Activated CD4-positive, alpha-beta T cell treated with anti-CD3 and anti-CD28 coated beads, Interleukin-2, Interleukin-4, amounts not matched to agents 100 ng/mL and 50 ng/mL, durations not matched to agents 16 hours and 8 hours (primary cell): Measurements from ENCODE around the gene GPR146.
A peak's percentile ranks its signal among the peaks of the same experiment; 100 is the strongest.
"Not testable (repeated sequence)": the region's sequence is repeated elsewhere in the genome, so short reads cannot be mapped to it uniquely, and the experiment has no call there.

ENCODE experiments used
- DNase-seq: peaks from one replicate; pipeline ENCODE4 v3.0.0-alpha.2; 2020; ENCODE audit warnings: low spot score

The GPR146 gene

DNA sequence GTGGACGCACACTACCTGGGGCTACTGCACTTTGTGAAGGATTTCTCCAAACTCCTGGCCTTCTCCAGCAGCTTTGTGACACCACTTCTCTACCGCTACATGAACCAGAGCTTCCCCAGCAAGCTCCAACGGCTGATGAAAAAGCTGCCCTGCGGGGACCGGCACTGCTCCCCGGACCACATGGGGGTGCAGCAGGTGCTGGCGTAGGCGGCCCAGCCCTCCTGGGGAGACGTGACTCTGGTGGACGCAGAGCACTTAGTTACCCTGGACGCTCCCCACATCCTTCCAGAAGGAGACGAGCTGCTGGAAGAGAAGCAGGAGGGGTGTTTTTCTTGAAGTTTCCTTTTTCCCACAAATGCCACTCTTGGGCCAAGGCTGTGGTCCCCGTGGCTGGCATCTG lies 14.0 kb downstream of the GPR146 start:
- no peak for DNase-seq

DNA sequence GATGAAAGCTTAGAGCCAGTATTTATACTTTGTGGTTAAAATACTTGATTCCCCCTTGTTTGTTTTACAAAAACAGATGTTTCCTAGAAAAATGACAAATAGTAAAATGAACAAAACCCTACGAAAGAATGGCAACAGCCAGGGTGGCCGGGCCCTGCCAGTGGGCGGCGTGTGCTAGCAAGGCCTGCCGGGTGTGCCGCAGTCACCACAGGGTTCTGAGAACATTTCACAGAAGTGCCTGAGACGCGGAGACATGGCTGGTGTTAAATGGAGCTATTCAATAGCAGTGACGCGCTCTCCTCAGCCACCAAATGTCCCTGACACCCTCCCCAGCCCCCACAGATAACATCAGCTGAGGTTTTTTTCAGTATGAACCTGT lies 14.5 kb downstream of the GPR146 start:
- DNase-seq: no peak

- DNase-seq: no peak
Measured at GRCh38 chr7:1059200-1060091, 15.1 kb downstream of the GPR146 start.

DNA sequence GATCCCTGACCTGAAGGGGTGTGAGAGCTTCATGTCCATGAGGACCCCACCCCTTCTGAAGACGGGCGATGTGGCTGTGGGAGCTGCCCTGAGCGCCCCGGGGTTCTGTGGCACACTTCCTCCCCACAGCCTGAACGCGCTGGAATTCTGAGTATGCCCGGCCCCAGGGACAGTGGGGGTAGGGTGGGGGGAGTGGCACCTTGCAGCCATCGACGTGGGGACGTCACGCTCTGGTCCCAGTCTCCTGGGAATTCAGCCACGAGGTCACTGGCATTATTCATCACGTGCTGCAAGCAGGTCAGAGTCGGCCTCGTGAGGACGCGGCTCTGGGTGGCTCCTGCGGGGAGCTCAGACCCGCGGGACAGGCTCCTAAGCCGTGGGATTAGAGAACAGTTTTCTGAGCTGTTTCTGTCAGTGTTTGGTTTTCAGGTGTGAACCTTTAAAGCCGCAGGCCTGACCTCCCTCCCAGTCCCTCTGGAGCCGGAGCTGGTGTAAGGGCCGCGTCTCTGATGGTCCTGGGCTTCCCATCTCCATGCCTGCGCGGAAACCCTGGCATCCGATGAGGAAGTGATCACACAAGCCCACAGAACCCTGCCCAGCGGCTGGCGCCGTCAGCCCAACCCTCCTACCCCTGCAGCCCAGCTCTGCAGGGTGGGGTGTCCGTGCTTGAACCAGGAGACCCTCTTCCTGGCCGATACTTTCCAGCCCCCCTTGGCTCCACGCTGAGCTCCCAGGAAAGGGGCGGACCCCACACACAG lies 16.1 kb downstream of the GPR146 start:
- no peak for DNase-seq

DNA sequence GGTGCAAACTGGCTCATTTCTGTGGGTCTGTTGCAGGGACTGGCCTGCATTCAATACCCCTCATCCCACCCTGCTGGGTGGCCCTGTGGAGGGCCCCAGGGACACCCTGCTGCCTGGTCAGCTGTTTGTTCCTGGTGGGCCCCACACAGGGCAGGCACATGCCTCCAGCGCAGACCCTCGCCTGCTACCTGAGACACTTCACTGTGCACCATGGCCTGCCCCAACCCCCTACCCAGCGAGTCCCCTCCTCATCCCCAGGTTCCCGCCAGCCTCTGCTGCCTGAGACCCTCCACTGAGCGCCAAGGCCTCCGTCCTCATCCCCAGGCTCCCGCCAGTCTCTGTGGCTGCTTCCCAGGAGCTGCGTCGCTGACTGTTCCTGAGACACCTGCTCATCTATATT lies 16.8 kb downstream of the GPR146 start:
- no peak for DNase-seq

DNA sequence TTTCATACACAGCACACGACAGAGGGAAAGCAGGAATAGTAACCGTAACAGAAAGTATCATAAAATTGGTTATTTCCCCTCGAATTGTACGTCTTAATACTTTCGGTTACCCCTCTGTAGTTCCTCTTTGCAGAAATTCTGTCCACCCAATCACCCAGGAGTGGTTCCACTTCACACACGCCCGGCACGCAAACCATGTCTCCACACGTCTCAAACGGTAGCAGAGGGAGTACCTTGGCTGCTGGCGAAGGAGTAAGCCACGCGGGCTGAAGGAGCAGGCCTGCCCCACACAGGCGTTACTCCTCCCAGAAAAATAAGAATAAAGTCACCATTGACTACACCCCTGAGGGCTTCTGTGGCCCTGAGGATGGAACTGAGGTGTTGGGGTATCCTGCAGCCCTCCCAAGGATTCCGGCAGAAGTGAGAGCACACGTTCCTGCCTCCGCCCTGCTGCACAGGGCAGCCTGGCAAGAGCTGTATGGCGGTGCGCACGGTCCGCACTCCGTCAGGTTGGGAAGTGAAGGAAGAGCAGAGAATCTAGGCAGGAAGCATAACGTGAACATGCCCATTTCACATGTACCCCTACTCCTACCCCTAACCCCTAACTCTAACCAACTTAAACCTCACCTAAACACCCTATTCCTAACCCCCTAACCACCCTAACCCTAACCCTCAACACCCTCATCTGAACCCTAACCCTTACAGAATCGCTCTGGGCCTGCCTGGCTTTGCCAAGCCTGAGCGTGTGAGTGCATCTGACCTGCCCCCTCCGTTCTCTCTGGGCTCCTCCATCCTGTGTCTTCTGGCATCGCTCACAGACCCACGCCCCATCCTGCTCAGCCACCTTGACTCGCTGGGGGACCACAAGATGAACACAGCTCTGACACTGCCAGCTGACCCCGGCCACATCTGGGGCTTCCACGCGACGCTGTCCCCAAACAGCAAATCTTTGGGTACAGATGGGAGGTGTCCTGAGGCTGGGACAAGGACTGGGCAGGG lies 18.2 kb downstream of the GPR146 start:
- no peak for DNase-seq

DNA sequence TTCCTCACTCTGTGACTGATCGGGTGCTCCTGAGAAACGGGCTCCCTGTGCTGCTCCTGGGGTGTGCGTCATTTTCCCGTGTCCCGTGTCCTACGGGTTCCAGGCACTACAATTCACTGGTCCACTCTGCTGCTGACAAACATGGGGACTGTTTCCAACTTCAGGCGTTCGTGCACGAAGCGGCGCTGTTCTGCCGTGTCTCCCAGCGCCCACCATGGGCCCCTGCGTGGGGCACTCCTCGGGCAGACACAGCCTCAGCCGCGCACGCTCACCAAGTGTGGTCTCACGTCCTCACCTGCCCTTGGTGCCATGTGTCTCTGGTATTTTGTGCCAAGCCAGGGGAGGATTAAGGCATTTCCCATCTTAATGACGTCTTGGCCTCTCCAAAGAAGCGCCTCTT lies 19.0 kb downstream of the GPR146 start:
- no peak for DNase-seq

- DNase-seq: no peak
Measured at GRCh38 chr7:1064581-1064980, 20.2 kb downstream of the GPR146 start.

DNA sequence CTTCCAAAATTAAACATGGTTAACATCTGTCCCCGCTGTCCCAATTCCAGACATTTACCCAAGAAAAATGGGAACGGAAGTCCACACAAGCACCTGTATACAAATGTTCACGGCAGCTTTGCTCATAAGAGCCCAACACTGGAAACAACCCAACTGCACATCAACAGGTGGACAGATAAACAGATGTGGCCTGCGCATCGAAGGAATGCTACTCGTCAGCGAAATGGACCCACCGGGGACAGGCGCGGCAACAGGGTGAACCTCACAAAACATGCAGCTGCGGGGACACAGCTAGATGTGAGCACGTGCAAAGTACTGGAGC lies 20.9 kb downstream of the GPR146 start:
- DNase-seq: no peak

- peak; percentile 81 for DNase-seq
Measured at GRCh38 chr7:1065585-1066241, 21.4 kb downstream of the GPR146 start.

GRCh38 chr7:1066242-1066588 lies 21.9 kb downstream of the GPR146 start:
- no peak for DNase-seq

GRCh38 chr7:1068013-1068412 lies 23.7 kb downstream of the GPR146 start:
- no peak for DNase-seq

DNA sequence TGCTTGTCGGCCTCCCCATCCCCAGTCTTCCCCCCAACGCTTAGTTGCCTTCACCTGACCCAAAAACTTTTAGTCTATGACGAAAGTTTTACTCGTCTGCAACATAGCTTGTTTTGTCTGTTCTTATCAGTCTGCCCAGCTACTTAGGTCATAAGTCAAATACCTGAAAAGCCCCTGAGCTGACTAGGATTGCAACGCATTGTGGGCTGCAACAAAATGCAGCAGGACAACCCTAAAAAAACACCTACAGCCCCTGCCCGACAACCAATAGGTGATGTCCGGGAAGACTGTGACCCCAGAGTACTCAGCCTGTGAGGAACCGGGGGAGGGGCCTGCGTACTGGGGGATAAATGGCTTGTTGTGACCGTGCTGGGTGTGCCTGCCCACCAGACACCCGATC lies 24.3 kb downstream of the GPR146 start:
- no peak for DNase-seq

- no peak for DNase-seq
Measured at GRCh38 chr7:1070544-1071011, 26.2 kb downstream of the GPR146 start.

- DNase-seq: no peak
Measured at GRCh38 chr7:1071731-1072254, 27.4 kb downstream of the GPR146 start.

DNA sequence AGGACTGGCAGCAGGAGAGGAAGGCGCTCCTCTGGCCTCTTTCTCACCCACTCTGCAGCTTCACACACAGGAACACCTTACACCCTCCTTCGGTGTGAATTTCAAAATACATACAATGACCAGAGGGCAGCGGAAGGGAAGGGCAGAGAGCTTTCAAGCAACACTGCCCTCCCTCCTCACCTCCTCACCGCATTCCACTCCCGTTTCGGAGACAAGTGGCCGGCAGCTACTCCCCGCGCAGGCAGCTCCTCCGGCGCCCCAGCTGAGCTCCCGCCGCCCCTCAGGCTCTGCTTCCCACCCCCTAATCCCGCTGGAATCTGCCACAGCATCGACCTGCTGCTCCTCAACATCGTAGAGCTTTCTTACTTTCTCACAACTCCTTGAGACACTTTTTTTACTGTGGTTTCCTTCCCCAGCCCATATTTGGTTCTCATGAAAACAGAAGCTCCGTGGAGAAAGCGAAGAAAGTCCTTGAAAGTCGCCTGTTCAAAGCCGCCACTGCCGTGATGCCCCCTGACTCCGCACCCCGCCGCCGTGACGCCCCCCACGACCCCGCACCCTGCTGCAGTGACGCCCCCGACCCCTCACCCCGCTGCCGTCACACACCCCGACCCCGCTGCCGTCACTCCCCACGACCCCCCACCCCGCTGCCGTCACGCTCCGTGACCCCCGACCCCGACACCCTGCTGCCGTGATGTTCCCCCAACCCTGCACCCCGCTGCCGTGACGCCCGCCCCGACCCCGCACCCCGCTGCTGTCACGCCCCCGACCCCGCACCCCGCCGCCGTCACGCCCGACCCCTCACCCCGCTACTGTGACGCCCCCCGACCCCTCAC lies 29.0 kb downstream of the GPR146 start:
- no peak for DNase-seq

DNA sequence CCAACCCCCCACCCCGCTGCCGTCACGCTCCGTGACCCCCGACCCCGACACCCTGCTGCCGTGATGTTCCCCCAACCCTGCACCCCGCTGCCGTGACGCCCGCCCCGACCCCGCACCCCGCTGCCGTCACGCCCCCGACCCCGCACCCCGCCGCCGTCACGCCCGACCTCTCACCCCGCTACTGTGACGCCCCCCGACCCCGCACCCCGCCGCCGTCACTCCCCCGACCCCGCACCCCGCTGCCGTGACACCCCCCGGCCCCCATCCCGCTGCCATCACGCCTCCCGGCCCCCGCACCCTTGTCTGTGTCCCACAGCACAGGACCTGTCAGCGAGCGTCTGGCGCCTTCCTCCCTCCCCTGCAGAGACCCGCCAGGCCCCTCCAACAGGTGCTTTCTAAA lies 29.7 kb downstream of the GPR146 start:
- not testable (repeated sequence) for DNase-seq

DNA sequence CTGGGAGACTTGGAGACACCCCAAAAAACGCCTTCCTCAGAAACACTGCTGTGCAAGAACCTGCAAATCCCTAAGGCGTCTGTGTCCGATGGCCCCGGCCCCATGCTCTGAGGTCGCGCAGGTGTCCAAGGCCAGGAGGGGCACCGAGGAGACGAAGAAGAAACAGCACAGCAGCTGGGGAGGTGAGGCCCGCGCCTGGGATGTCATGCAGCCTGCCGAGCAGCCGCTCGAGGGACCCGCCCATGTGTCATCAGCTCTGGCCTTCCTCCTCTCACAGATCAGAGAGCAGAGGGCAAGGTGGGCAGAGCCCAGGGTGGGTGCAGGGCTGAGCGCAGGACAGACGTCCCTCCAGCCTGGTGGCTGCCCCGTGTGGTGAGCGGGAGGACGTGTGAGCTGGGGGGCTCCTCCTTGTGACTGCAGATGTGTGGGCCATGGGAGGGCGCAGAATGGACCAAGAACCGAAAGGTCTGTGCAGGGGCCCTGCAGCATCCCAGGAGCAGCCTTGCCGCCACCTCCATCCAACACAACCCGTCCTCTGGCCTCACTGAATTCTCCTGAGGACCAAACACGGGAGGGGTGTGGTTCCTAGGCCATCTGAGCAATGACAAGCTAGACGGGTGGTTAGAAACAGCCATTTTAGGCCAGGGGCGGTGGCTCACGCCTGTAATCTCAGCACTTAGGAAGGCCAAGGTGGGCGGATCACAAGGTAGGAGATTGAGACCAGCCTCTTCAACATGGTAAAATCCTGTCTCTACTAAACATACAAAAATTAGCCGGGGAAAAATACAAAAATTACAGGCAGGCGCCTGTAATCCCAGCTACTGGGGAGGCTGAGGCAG lies 30.5 kb downstream of the GPR146 start:
- DNase-seq: no peak

DNA sequence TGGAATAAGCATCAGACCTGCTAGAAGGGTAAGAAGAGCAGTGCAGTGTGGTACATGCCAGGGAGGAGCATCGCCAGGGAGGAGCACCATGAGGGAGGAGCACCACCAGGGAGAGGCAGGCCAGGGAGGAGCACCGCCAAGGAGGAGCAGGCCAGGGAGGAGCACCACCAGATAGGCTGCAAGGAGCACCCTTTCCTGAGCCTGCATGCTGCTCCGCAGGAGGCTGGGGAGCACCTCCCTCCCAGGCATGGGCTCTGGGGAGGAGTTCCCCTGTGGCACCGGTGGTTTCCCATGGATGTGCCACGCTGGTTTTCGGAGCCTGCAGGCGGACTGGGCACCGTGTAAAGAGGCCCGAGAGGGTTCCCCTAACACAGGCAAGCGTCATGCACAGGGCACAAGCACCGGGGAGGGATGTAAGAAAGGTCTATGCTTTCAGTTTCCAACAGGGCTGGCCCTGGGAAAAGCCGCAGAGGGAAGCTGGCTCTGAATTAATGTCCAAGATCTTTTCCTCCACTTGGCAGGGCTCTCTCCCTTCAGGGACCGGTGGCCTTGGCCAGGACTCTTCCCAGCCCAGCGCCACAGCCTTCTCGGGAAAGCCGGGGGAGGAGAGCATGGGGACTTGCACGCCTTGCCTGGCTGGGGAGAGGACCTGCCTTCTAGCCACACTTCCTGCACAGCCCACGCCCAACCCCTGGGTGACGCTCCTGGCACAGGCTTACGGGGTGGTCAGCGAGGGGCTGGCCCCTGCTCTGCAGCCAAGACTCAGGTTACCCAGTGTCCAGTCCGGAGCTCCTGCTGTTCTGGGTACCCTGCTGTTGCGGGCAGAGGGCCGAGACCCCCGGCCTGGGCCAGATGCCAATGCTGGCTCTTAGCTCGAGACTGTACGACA lies 32.1 kb downstream of the GPR146 start:
- no peak for DNase-seq
